GM06990 (cell line): ENCODE results near the gene SPSB1.

Experiments
- DNase-seq: peaks from one replicate; pipeline ENCODE4 v3.0.0-alpha.2; 2011; ENCODE audit not compliant: insufficient read length; ENCODE audit errors: extremely low read depth
- H3K27me3 ChIP-seq: replicated peaks from 2 replicates; pipeline ENCODE4 v1.6.0; 2011; ENCODE audit warnings: low read length; ENCODE audit not compliant: control insufficient read depth, insufficient read depth
- H3K36me3 ChIP-seq: 2 replicates; pipeline ENCODE4 v1.5.1; 2011; ENCODE audit warnings: low read length; ENCODE audit not compliant: control insufficient read depth, insufficient read depth
- H3K4me3 ChIP-seq: replicated peaks from 2 replicates; pipeline ENCODE4 v1.5.1; 2011; ENCODE audit warnings: low read depth, mild to moderate bottlenecking, control low read depth, low read length
- TF ChIP-seq, protein P1 (sequence below): IDR thresholded peaks from 2 replicates; pipeline ENCODE4 v1.5.1; 2011; ENCODE audit warnings: low read length, control low read depth, mild to moderate bottlenecking, inconsistent platforms; ENCODE audit not compliant: insufficient read depth, poor library complexity, severe bottlenecking

The SPSB1 gene

GRCh38 chr1:9369964-9370788 lies 77.5 kb downstream of the SPSB1 start:
- no peak for DNase-seq
- H3K4me3 ChIP-seq: no peak overlapping the region
- TF ChIP-seq, protein P1, sequence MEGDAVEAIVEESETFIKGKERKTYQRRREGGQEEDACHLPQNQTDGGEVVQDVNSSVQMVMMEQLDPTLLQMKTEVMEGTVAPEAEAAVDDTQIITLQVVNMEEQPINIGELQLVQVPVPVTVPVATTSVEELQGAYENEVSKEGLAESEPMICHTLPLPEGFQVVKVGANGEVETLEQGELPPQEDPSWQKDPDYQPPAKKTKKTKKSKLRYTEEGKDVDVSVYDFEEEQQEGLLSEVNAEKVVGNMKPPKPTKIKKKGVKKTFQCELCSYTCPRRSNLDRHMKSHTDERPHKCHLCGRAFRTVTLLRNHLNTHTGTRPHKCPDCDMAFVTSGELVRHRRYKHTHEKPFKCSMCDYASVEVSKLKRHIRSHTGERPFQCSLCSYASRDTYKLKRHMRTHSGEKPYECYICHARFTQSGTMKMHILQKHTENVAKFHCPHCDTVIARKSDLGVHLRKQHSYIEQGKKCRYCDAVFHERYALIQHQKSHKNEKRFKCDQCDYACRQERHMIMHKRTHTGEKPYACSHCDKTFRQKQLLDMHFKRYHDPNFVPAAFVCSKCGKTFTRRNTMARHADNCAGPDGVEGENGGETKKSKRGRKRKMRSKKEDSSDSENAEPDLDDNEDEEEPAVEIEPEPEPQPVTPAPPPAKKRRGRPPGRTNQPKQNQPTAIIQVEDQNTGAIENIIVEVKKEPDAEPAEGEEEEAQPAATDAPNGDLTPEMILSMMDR: no peak
- H3K27me3 ChIP-seq: no peaks in the 10 kb centered on the region; the same call in 1 of the 2 replicates
- no peaks in the 10 kb centered on the region for H3K36me3 ChIP-seq

- TF ChIP-seq, protein P1: no peak
- no peaks in the 10 kb centered on the region for H3K36me3 ChIP-seq
- no peak overlapping the region for H3K4me3 ChIP-seq
- DNase-seq: no peak
- H3K27me3 ChIP-seq: no peaks in the 10 kb centered on the region; the same call in 1 of the 2 replicates
Measured at GRCh38 chr1:9371391-9371935, 78.8 kb downstream of the SPSB1 start.

DNA sequence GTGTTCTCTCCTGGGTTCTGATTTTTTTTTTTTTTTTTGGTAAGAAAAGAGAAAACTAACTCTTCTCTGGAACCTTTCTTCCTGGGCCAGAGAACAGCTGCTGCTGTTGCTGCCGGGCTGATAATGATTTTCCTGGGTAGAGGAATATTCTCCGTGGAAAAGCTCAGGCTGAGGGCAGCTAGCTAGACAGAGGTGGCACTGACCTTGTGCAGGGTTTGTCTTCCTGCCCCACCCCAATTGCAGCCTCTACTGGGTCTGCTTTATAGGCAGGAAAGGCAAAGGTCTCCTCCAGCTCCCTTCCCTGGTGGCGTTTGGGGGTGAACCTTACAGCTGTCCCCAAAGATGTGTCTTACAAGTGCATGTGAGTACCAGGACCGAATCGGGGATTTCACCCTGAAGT lies 79.3 kb downstream of the SPSB1 start:
- Histone ChIP-seq H3K27me3 (no peaks in the 10 kb centered on the region; the same call in 1 of the 2 replicates), H3K4me3 (no peak overlapping the region), H3K36me3 (no peaks in the 10 kb centered on the region)
- no peak for DNase-seq
- TF ChIP-seq, protein P1: no peak

- no peak for DNase-seq
- Histone ChIP-seq H3K36me3 (no peaks in the 10 kb centered on the region), H3K4me3 (no peak overlapping the region), H3K27me3 (no peaks in the 10 kb centered on the region; the same call in 1 of the 2 replicates)
- TF ChIP-seq, protein P1: no peak
Measured at GRCh38 chr1:9373619-9374018, 80.9 kb downstream of the SPSB1 start.

- no peak overlapping the region for H3K4me3 ChIP-seq
- H3K36me3 ChIP-seq: no peaks in the 10 kb centered on the region
- DNase-seq: no peak
- no peaks in the 10 kb centered on the region; the same call in 1 of the 2 replicates for H3K27me3 ChIP-seq
- TF ChIP-seq, protein P1: no peak
Measured at GRCh38 chr1:9374748-9375341, 82.2 kb downstream of the SPSB1 start.
